HL-60 (cell line): ENCODE results near the gene PNKP.

Experiments
- CTCF ChIP-seq: IDR thresholded peaks from one replicate; pipeline ENCODE4 v1.5.1; 2011; ENCODE audit warnings: low read length, control low read depth, inconsistent platforms; ENCODE audit not compliant: insufficient read depth
- GABPA ChIP-seq: IDR thresholded peaks from 2 replicates; pipeline ENCODE4 v1.6.1; 2012; ENCODE audit warnings: low read depth
- POLR2AphosphoS5 ChIP-seq: IDR thresholded peaks from 2 replicates; pipeline ENCODE4 v1.6.1; 2012; ENCODE audit warnings: low read depth

DNA sequence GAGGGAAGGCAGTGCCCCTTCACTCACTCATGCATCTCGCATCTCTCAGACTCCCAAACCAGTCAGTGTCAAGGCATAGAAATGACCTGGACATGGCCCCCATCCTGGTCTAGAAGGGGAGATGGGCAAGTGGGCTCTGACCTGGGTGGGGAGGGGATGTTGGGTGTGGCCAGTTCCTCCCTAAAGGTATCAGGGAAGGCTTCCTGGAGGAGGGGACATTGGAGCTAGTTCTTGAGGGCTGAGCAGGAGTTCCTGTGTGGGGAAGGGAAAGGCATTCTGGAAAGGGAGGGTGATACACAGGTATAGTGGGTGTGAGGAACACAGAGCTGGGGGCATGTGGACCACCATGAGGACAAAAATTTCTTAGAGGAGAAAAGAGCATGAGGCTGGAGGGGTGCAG lies 25.3 kb upstream of the PNKP start:
- TF ChIP-seq CTCF, result no peak
- TF ChIP-seq POLR2AphosphoS5, result no peak
- TF ChIP-seq GABPA, result no peak
